ENCODE measurements around the gene GLYAT.

DNA sequence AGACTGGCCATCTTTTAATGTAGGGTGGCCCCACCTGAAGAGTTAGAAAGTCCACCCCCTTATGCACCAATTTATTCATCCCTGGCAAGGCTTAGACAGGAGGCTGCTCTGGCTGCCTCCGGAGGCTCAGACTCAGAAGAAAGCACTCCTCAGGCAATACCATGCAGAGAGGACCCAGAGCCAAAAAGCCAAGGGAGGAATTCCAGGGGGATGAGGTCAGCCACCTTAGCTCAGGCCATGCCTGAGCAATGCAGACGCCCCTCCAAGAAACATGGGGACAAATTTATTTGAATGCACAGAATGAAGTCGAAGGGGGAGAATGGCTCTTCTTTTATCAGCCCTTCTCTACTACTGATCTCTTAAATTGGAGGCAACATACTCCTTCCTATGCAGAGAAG lies 39.7 kb upstream of the GLYAT start:
- TF ChIP-seq, protein P1, sequence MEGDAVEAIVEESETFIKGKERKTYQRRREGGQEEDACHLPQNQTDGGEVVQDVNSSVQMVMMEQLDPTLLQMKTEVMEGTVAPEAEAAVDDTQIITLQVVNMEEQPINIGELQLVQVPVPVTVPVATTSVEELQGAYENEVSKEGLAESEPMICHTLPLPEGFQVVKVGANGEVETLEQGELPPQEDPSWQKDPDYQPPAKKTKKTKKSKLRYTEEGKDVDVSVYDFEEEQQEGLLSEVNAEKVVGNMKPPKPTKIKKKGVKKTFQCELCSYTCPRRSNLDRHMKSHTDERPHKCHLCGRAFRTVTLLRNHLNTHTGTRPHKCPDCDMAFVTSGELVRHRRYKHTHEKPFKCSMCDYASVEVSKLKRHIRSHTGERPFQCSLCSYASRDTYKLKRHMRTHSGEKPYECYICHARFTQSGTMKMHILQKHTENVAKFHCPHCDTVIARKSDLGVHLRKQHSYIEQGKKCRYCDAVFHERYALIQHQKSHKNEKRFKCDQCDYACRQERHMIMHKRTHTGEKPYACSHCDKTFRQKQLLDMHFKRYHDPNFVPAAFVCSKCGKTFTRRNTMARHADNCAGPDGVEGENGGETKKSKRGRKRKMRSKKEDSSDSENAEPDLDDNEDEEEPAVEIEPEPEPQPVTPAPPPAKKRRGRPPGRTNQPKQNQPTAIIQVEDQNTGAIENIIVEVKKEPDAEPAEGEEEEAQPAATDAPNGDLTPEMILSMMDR (IDR thresholded peaks at IDR 0.05; ENCODE audit: poor library complexity) = no peak
- TF ChIP-seq EZH2 (IDR thresholded peaks at IDR 0.05; ENCODE audit: borderline replicate concordance) (no peak), EZH2phosphoT487 (IDR thresholded peaks at IDR 0.05; ENCODE audit: low read depth, severe bottlenecking, unreplicated experiment) (no peak)

Data from hepatocyte (in vitro differentiated cells).